Ishikawa (cell line): ENCODE data around the gene ETV5.

ENCODE experiments used
- CEBPB ChIP-seq: IDR thresholded peaks from 2 replicates; pipeline ENCODE4 v1.6.1; 2012
- CREB1 ChIP-seq: IDR thresholded peaks from 2 replicates; pipeline ENCODE4 v1.6.1; 2012; ENCODE audit warnings: low read depth
- EGR1 ChIP-seq: IDR thresholded peaks from 2 replicates; pipeline ENCODE4 v1.6.1; 2012
- FOXM1 ChIP-seq: IDR thresholded peaks from 2 replicates; pipeline ENCODE4 v1.6.1; 2012; ENCODE audit warnings: low read depth, borderline replicate concordance
- RAD21 ChIP-seq: IDR thresholded peaks from 2 replicates; pipeline ENCODE4 v1.6.1; 2012; ENCODE audit warnings: low read depth
- TAF1 ChIP-seq: IDR thresholded peaks from 2 replicates; pipeline ENCODE4 v1.6.1; 2012; ENCODE audit warnings: low read depth, mild to moderate bottlenecking
- TCF12 ChIP-seq: IDR thresholded peaks from 2 replicates; pipeline ENCODE4 v1.6.1; 2012; ENCODE audit warnings: low read depth
- TEAD4 ChIP-seq: IDR thresholded peaks from 2 replicates; pipeline ENCODE4 v1.6.1; 2012
- YY1 ChIP-seq: IDR thresholded peaks from 2 replicates; pipeline ENCODE4 v1.6.1; 2012; ENCODE audit warnings: low read depth
- TF ChIP-seq, protein P1 (sequence below): IDR thresholded peaks from 2 replicates; pipeline ENCODE4 v1.6.1; 2012
- TF ChIP-seq, protein P2 (sequence below): IDR thresholded peaks from 2 replicates; pipeline ENCODE4 v1.6.1; 2012; ENCODE audit warnings: low read depth, mild to moderate bottlenecking
- TF ChIP-seq, protein P3 (sequence below): IDR thresholded peaks from 2 replicates; pipeline ENCODE4 v1.6.1; 2012

DNA sequence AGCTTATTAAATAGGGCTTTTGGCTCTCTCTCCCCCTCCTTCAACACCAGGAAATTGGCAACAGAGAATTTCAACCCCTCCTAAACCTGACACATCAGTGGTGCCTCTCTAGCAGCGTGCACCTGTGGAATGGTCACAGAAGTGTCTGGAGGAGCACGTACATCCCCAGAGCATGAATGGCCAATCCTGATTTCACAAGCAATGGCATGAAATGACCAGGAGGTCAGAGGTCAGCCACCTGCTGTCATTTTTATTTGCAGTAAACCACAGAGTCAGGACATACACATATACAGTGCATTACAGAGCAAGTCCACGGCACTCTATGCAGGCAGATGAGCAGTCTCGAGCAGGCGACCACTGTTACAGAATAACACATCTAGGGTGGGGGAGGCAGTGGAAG, 25.1 kb upstream of the ETV5 start:
- TF ChIP-seq FOXM1, result no peak
- TF ChIP-seq TAF1, result no peak
- no peak for TF ChIP-seq CEBPB
- TF ChIP-seq, protein P1, sequence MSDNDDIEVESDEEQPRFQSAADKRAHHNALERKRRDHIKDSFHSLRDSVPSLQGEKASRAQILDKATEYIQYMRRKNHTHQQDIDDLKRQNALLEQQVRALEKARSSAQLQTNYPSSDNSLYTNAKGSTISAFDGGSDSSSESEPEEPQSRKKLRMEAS, result no peak
- TF ChIP-seq, protein P2, sequence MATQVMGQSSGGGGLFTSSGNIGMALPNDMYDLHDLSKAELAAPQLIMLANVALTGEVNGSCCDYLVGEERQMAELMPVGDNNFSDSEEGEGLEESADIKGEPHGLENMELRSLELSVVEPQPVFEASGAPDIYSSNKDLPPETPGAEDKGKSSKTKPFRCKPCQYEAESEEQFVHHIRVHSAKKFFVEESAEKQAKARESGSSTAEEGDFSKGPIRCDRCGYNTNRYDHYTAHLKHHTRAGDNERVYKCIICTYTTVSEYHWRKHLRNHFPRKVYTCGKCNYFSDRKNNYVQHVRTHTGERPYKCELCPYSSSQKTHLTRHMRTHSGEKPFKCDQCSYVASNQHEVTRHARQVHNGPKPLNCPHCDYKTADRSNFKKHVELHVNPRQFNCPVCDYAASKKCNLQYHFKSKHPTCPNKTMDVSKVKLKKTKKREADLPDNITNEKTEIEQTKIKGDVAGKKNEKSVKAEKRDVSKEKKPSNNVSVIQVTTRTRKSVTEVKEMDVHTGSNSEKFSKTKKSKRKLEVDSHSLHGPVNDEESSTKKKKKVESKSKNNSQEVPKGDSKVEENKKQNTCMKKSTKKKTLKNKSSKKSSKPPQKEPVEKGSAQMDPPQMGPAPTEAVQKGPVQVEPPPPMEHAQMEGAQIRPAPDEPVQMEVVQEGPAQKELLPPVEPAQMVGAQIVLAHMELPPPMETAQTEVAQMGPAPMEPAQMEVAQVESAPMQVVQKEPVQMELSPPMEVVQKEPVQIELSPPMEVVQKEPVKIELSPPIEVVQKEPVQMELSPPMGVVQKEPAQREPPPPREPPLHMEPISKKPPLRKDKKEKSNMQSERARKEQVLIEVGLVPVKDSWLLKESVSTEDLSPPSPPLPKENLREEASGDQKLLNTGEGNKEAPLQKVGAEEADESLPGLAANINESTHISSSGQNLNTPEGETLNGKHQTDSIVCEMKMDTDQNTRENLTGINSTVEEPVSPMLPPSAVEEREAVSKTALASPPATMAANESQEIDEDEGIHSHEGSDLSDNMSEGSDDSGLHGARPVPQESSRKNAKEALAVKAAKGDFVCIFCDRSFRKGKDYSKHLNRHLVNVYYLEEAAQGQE, result no peak
- TF ChIP-seq, protein P3, sequence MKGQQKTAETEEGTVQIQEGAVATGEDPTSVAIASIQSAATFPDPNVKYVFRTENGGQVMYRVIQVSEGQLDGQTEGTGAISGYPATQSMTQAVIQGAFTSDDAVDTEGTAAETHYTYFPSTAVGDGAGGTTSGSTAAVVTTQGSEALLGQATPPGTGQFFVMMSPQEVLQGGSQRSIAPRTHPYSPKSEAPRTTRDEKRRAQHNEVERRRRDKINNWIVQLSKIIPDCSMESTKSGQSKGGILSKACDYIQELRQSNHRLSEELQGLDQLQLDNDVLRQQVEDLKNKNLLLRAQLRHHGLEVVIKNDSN, result no peak
- TF ChIP-seq TEAD4, result no peak
- no peak for TF ChIP-seq YY1
- TF ChIP-seq RAD21, result no peak
- TF ChIP-seq EGR1, result no peak
- TF ChIP-seq TCF12, result no peak
- no peak for TF ChIP-seq CREB1
